HL-60 (cell line): ENCODE results near the gene ZNF132.

Experiments used
- CTCF ChIP-seq: IDR thresholded peaks from one replicate; pipeline ENCODE4 v1.5.1; 2011; ENCODE audit warnings: low read length, control low read depth, inconsistent platforms; ENCODE audit not compliant: insufficient read depth
- POLR2AphosphoS5 ChIP-seq: IDR thresholded peaks from 2 replicates; pipeline ENCODE4 v1.6.1; 2012; ENCODE audit warnings: low read depth
- SPI1 ChIP-seq: IDR thresholded peaks from 2 replicates; pipeline ENCODE4 v1.6.1; 2012; ENCODE audit warnings: low read depth, mild to moderate bottlenecking, borderline replicate concordance

GRCh38 chr19:58434217-58434616 is 5.7 kb downstream of the ZNF132 start:
- TF ChIP-seq POLR2AphosphoS5 = no peak
- no peak for TF ChIP-seq CTCF
- TF ChIP-seq SPI1 = no peak
